Measurements from ENCODE around the gene LMO2.

LMO2 gene

DNA sequence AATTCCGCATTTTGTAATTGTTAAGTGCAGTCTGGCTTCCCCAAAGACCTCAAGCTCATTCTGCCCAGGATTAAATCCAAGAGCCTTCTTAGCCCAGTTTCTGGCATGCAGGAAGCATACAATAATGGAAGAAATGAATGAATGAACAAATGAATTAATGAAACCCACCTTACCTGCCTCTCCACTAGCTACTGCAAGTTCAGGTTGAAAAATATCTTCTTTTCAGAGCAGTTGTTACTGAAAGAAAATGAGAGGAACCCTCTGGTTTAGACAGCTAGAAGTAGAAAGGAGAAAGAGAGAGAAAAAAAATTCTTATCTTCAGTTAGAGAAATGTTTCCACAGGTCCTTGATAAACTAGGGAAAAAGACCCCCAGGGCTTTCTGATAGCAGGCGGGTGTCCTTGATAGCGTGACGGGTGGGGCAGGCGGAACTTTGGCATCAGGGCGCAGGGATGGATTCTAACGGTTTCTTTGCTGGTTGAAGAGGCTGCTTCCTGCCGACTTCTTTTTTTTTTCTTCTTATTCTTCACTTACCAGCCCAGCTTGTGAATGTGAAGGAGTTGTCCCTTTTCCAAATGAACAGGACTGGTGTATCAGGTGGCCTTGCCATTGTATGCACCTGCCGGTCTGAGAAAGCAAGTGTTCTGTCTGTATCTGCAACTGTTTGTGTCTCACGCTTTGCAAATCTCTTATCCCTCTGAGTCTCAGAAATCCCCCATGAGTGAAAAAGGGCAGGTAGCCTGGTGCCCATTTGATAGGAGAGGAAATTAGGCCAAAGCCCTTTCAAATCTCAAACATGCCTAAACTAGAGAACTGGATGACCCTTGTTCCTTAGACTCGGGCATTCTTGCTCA lies 10.0 kb downstream of the LMO2 start:
- no peak for DNase-seq (ENCODE audit: extremely low read depth, low read depth)
- H3K4me3 ChIP-seq (replicated peaks; ENCODE audit: low read depth, low read length) = no peak overlapping the region
- TF ChIP-seq, protein P1, sequence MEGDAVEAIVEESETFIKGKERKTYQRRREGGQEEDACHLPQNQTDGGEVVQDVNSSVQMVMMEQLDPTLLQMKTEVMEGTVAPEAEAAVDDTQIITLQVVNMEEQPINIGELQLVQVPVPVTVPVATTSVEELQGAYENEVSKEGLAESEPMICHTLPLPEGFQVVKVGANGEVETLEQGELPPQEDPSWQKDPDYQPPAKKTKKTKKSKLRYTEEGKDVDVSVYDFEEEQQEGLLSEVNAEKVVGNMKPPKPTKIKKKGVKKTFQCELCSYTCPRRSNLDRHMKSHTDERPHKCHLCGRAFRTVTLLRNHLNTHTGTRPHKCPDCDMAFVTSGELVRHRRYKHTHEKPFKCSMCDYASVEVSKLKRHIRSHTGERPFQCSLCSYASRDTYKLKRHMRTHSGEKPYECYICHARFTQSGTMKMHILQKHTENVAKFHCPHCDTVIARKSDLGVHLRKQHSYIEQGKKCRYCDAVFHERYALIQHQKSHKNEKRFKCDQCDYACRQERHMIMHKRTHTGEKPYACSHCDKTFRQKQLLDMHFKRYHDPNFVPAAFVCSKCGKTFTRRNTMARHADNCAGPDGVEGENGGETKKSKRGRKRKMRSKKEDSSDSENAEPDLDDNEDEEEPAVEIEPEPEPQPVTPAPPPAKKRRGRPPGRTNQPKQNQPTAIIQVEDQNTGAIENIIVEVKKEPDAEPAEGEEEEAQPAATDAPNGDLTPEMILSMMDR (IDR thresholded peaks at IDR 0.05; ENCODE audit: low read depth, low read length, missing control alignments) = no peak

DNA sequence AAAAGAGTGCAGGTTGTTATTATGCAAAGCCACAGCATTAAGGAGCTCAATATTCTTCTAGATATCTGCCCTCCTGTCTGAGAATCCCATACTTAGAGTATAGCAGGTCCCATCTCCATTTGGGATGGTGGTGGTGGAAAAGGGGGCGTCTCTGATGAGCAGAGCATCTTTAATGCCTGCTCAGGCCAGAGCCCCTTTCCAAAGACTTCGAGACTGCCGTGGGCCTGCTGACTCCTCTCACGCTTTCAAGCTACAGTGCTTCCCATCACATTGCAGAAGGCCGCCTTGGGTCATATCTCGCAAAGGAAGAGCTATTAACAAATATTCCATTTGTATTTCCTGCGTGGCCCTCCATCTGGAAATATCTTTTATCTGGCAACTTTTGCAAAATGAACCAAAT lies 10.9 kb downstream of the LMO2 start:
- DNase-seq (ENCODE audit: extremely low read depth, low read depth) = no peak
- no peak overlapping the region for H3K4me3 ChIP-seq (replicated peaks; ENCODE audit: low read depth, low read length)
- TF ChIP-seq, protein P1 (IDR thresholded peaks at IDR 0.05; ENCODE audit: low read depth, low read length, missing control alignments) = no peak

DNA sequence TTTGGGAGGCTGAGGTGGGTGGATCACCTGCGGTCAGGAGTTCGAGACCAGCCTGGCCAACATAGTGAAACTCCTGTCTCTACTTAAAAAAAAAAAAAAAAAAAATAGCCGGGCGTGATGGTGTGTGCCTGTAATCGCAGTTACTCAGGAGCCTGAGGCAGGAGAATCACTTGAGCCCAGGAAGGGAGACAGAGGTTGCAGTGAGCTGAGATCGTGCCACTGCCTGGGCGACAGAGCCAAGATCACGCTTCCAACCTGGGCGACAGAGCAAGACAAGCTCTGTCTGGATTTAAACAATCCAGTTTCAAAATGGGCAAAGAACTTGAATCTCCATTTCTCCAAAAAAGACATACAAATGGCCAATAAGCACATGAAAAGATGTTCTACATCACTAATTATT lies 12.5 kb downstream of the LMO2 start:
- no peak for DNase-seq (ENCODE audit: extremely low read depth, low read depth)
- TF ChIP-seq, protein P1 (IDR thresholded peaks at IDR 0.05; ENCODE audit: low read depth, low read length, missing control alignments) = no peak
- H3K4me3 ChIP-seq (replicated peaks; ENCODE audit: low read depth, low read length) = no peak overlapping the region

DNA sequence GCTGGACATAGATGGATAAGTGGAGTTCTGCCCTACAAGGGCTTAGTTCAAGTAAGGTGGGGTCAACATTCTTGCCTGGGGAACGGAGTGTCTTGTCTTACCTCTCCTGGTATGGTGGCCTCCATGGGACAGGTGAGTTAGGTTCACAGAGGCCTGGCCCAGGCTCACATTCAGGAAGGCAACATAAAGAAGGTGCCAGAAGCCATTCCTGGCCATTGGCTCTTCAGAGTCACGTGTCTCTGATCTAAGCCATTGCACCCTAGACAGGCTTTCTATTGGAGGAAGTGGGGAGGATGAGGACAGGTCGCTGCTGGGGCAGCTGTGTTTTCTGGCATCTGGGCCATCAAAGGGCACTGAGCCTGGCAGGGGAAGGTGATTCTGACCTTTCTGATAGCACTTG lies 14.8 kb downstream of the LMO2 start:
- no peak for DNase-seq (ENCODE audit: extremely low read depth, low read depth)
- no peak overlapping the region for H3K4me3 ChIP-seq (replicated peaks; ENCODE audit: low read depth, low read length)
- TF ChIP-seq, protein P1 (IDR thresholded peaks at IDR 0.05; ENCODE audit: low read depth, low read length, missing control alignments) = no peak

DNA sequence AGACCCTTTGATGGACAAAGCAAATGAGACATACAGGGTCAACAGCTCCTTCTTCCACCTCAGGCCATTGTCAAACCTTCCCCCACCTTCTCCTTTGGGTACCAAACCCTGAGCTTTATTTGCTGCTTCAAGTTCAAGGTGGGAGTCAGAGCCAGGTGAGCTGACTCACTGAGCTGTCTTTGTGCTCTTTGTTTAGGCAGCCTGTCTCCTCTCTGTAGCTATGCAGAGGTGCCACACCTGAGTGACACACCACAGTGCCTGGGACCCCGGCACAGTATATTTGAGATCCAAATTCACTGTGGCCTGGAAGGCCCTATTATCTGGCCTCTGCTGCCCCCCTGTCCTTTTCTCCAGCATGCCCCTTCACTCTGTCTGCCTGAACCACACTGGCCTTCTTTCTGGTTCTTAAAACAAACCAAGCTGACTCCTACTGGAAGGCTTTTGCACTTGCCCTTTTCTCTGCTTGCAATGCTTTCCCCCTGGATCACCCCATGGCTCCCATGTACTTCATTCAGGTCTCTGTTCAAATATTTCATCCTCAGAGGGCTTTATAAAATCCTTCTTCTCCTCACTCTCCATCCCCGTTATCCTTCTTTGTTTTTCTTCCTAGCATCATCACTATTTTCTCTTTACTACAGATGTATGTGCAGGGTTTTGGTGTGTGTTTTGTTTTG lies 16.1 kb downstream of the LMO2 start:
- no peak overlapping the region for H3K4me3 ChIP-seq (replicated peaks; ENCODE audit: low read depth, low read length)
- TF ChIP-seq, protein P1 (IDR thresholded peaks at IDR 0.05; ENCODE audit: low read depth, low read length, missing control alignments) = no peak
- DNase-seq (ENCODE audit: extremely low read depth, low read depth) = no peak

DNA sequence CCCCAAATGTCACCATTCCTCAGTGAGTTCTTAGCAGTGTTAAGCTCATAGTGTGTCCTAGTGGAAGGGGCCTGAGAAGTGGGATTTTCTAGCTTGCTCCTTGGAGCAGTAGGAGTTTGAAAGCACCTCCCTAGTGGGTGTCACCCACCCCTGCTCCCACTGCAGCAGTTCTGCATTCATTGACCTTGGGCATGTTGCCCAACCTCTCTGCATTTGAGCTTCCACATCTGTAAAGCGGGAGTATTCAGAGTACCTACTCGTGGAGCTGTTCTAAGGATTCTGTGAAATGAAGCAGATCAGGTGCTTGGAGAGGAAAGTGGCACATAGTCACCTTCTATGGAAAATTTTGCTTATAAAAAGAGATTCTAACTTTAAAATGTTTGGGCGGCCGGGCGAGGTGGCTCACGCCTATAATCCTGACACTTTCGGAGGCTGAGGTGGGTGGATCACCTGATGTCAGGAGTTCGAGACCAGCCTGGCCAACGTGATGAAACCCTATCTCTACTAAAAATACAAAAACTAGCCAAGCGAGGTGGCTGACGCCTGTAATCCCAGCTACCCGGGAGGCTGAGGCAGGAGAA lies 16.9 kb downstream of the LMO2 start:
- no peak for DNase-seq (ENCODE audit: extremely low read depth, low read depth)
- H3K4me3 ChIP-seq (replicated peaks; ENCODE audit: low read depth, low read length) = no peak overlapping the region
- TF ChIP-seq, protein P1 (IDR thresholded peaks at IDR 0.05; ENCODE audit: low read depth, low read length, missing control alignments) = no peak

All from HFF-Myc (cell line).